Mesenchymal stem cell (in vitro differentiated cells and primary cell): ENCODE data around the gene FLNC.

Experiments used
- DNase-seq: peaks from one replicate; pipeline ENCODE4 v3.0.0-alpha.2; 2013
- H2AFZ ChIP-seq: one replicate; pipeline ENCODE4 v1.6.1; 2013; ENCODE audit warnings: low read depth, mild to moderate bottlenecking, control low read depth, inconsistent platforms, low read length, moderate library complexity
- H2AK5ac ChIP-seq: 2 replicates; pipeline ENCODE4 v1.6.1; 2013; ENCODE audit warnings: low read length, moderate library complexity, mild to moderate bottlenecking, inconsistent platforms; ENCODE audit not compliant: severe bottlenecking
- H2BK120ac ChIP-seq: one replicate; pipeline ENCODE4 v1.6.1; 2013; ENCODE audit warnings: low read depth, mild to moderate bottlenecking, inconsistent platforms, low read length, moderate library complexity
- H2BK12ac ChIP-seq, 2 experiments: one replicate each; pipeline ENCODE4 v1.6.1; 2013; ENCODE audit warnings: inconsistent platforms in 2 of 2, low read length in 2 of 2, mild to moderate bottlenecking in 2 of 2, moderate library complexity in 2 of 2, control low read depth in 1 of 2
- H2BK15ac ChIP-seq: one replicate; pipeline ENCODE4 v1.6.1; 2013; ENCODE audit warnings: mild to moderate bottlenecking, low read depth, inconsistent platforms; ENCODE audit not compliant: poor library complexity, severe bottlenecking
- H2BK5ac ChIP-seq: 2 replicates; pipeline ENCODE4 v1.6.1; 2013; ENCODE audit warnings: low read depth, mild to moderate bottlenecking, low read length, control low read depth, inconsistent platforms; ENCODE audit not compliant: poor library complexity, severe bottlenecking
- H3K14ac ChIP-seq, 2 experiments: one replicate each; pipeline ENCODE4 v1.6.1; 2013; ENCODE audit warnings: inconsistent platforms in 2 of 2, low read length in 2 of 2, control low read depth in 1 of 2, mild to moderate bottlenecking in 1 of 2, moderate library complexity in 1 of 2
- H3K18ac ChIP-seq, 2 experiments: one replicate each; pipeline ENCODE4 v1.6.1; 2013; ENCODE audit warnings: inconsistent platforms in 2 of 2, low read length in 2 of 2, control low read depth in 1 of 2, low read depth in 1 of 2, mild to moderate bottlenecking in 1 of 2
- H3K23ac ChIP-seq, 2 experiments: one replicate each; pipeline ENCODE4 v1.6.1; 2013; ENCODE audit warnings: inconsistent platforms in 2 of 2, low read length in 2 of 2, mild to moderate bottlenecking in 2 of 2, moderate library complexity in 2 of 2, control low read depth in 1 of 2
- H3K27ac ChIP-seq: 2 replicates; pipeline ENCODE4 v1.5.1; 2013; ENCODE audit warnings: mild to moderate bottlenecking, moderate library complexity, low read length, control low read depth, inconsistent platforms; ENCODE audit not compliant: poor library complexity, severe bottlenecking
- H3K27me3 ChIP-seq, 2 experiments: 2 replicates each; pipeline versions ENCODE4 v1.6.1 to v1.7.0; 2013; ENCODE audit warnings: low read length in 2 of 2, mild to moderate bottlenecking in 2 of 2, moderate library complexity in 2 of 2, control low read depth in 1 of 2, inconsistent platforms in 1 of 2; ENCODE audit not compliant: control insufficient read depth in 1 of 2, insufficient read depth in 1 of 2
- H3K36me3 ChIP-seq, 2 experiments: 2 replicates each; pipeline versions ENCODE4 v1.6.1 to v1.7.0; 2013; ENCODE audit warnings: low read length in 2 of 2, control low read depth in 1 of 2, inconsistent platforms in 1 of 2, low read depth in 1 of 2, mild to moderate bottlenecking in 1 of 2; ENCODE audit not compliant: insufficient read depth in 2 of 2, control insufficient read depth in 1 of 2
- H3K4ac ChIP-seq, 2 experiments: one replicate each; pipeline ENCODE4 v1.6.1; 2013; ENCODE audit warnings: inconsistent platforms in 2 of 2, low read length in 2 of 2, mild to moderate bottlenecking in 2 of 2, moderate library complexity in 2 of 2, control low read depth in 1 of 2, low read depth in 1 of 2
- H3K4me1 ChIP-seq: 2 replicates; pipeline ENCODE4 v1.6.1; 2013; ENCODE audit warnings: low read depth, low read length, control low read depth; ENCODE audit not compliant: control insufficient read depth, insufficient read depth
- H3K4me2 ChIP-seq: 2 replicates; pipeline ENCODE4 v1.6.1; 2013; ENCODE audit warnings: low read length, mild to moderate bottlenecking, inconsistent platforms; ENCODE audit not compliant: poor library complexity, severe bottlenecking
- H3K4me3 ChIP-seq, 2 experiments: 2 replicates each; pipeline versions ENCODE4 v1.5.1 to v1.7.0; 2013; ENCODE audit warnings: low read length in 2 of 2, mild to moderate bottlenecking in 2 of 2, control low read depth in 1 of 2, low read depth in 1 of 2; ENCODE audit not compliant: insufficient read depth in 1 of 2
- H3K79me1 ChIP-seq: replicated peaks from 2 replicates; pipeline ENCODE4 v1.6.1; 2013; ENCODE audit warnings: mild to moderate bottlenecking, control low read depth, low read length, inconsistent platforms; ENCODE audit not compliant: poor library complexity, severe bottlenecking
- H3K9ac ChIP-seq: 2 replicates; pipeline ENCODE4 v1.7.0; 2013; ENCODE audit warnings: mild to moderate bottlenecking, low read length, moderate library complexity
- H3K9me3 ChIP-seq: 2 replicates; pipeline ENCODE4 v1.7.0; 2013; ENCODE audit warnings: mild to moderate bottlenecking, low read length; ENCODE audit not compliant: control insufficient read depth
- H4K8ac ChIP-seq: one replicate; pipeline ENCODE4 v1.6.1; 2013; ENCODE audit warnings: inconsistent platforms, mild to moderate bottlenecking, low read length, moderate library complexity
- H4K91ac ChIP-seq: one replicate; pipeline ENCODE4 v1.6.1; 2013; ENCODE audit warnings: mild to moderate bottlenecking, low read length, inconsistent platforms
- whole genome bisulfite sequencing: methylation state at CpG from one replicate; pipeline ENCODE4 v1.1.7; 2013; ENCODE audit warnings: mixed read lengths; 5-methylcytosine and 5-hydroxymethylcytosine counted together

The FLNC gene

DNA sequence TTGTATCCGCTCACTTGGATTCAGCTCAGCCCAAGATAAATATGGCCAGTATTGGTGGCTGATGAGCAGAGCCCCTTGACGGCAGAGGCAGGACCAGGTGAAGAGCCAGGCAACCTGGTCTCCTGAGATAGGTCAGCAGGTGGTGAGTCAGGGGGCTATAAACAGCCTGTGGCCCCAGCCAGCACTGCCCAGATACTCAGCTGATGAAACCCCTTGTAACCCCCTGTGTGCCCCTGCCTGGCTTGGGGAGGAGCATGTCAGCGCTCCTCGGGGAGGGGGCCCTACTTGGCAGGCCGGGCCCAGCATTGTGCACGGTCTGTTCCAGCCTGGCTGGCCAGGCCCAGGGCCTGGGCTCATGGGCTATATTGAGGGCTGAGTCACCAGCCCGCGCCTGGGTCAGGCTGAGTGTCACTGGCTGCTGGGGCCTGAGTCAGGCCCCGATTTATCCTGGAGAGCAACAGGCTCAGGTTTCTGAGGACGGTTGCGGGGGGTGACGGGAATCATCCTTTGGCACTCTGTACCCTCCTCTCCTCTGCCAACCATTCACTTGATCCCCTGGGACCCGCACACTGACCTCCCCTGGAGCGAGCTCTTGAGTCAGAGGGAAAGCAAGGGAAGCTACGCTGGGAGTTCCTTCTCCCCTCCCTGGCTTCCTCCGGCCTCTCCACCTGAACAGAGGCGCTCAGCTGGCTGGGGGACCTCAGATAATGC lies 2.8 kb upstream of the FLNC start:
- H3K27ac ChIP-seq: peak overlapping the region; percentile 39
- H2BK5ac ChIP-seq: no peak overlapping the region
- peak overlapping the region; percentile 12 to 42 for H3K4ac ChIP-seq
- peak overlapping the region; percentile 6 for H2AFZ ChIP-seq
- H3K4me3 ChIP-seq: peak overlapping the region in 1 of 2 experiments; percentile 17
- no peaks in the 10 kb centered on the region for H3K27me3 ChIP-seq
- no peaks in the 10 kb centered on the region for H3K36me3 ChIP-seq
- no peaks in the 10 kb centered on the region for H3K9me3 ChIP-seq
- H2BK15ac ChIP-seq: peak overlapping the region; percentile 55
- DNase-seq: peak; percentile 87
- 30% methylated on average over 17 of the region's 17 CpGs for WGBS
- no peak overlapping the region for H3K23ac ChIP-seq
- H2BK12ac ChIP-seq: peak overlapping the region in 1 of 2 experiments; percentile 46
- H3K14ac ChIP-seq: no peak overlapping the region
- no peak overlapping the region for H3K4me2 ChIP-seq
- H3K18ac ChIP-seq: peak overlapping the region; percentile 41 to 44
- H3K4me1 ChIP-seq: peaks cover 38% of the 10 kb centered on the region
- H2BK120ac ChIP-seq: no peak overlapping the region
- H3K9ac ChIP-seq: peak overlapping the region; percentile 67
- peak overlapping the region; percentile 56 for H4K91ac ChIP-seq
- no peaks in the 10 kb centered on the region for H3K79me1 ChIP-seq
- no peak overlapping the region for H2AK5ac ChIP-seq
- peak overlapping the region; percentile 67 for H4K8ac ChIP-seq

DNA sequence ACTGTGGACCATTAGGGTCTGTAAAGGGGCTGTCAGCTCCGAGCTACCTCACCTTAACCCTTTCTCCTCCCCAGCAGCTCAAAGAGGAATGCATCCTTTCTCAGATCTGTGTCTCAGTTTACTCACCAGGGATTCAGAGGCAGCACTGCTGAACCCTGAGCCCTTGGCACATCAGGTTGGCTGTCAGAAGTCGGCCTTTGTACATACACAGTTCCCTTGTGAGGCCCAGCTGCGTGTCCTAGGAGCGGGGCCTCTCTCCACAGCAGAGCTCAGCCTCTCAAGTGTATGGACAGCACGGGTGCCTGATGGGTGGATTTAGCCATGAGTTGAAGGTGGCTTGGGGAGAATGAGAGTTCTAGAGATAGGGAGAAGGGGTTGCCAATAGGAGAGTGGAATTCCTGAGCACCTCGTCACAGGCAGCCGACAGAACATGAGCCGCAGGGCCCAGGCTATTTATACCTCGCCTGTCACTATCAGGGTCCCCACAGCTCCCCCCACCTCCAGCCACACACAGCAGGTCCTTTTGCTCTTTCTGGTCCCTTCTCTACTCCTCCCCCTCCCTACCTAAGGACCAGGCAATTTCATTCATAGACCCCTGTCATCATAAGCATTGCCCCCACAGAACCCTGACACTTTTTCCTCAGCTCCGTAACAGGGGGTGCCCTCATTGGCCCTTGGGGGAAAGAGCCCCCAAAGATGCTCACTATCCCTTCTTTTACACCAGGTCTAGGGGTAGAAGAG lies 2.1 kb upstream of the FLNC start:
- Histone ChIP-seq H2BK12ac (peak overlapping the region in 1 of 2 experiments; percentile 46), H3K27me3 (no peaks in the 10 kb centered on the region), H3K79me1 (no peaks in the 10 kb centered on the region), H3K9me3 (no peaks in the 10 kb centered on the region), H3K4me3 (peak overlapping the region in 1 of 2 experiments; percentile 17), H3K18ac (peak overlapping the region; percentile 23 to 44), H3K4me1 (peaks cover 45% of the 10 kb centered on the region), H3K4ac (peak overlapping the region in 1 of 2 experiments; percentile 42), H4K8ac (peak overlapping the region; percentile 15), H3K4me2 (no peak overlapping the region), H2BK5ac (no peak overlapping the region), H3K23ac (no peak overlapping the region), H4K91ac (no peak overlapping the region), H3K14ac (no peak overlapping the region), H3K36me3 (no peaks in the 10 kb centered on the region), H3K27ac (peak overlapping the region; percentile 39), H3K9ac (peak overlapping the region; percentile 67), H2AK5ac (peak overlapping the region; percentile 20), H2BK15ac (no peak overlapping the region), H2BK120ac (no peak overlapping the region), H2AFZ (no peak overlapping the region)
- DNase-seq: peak; percentile 90
- WGBS: 4% methylated on average over 9 of the region's 10 CpGs

DNA sequence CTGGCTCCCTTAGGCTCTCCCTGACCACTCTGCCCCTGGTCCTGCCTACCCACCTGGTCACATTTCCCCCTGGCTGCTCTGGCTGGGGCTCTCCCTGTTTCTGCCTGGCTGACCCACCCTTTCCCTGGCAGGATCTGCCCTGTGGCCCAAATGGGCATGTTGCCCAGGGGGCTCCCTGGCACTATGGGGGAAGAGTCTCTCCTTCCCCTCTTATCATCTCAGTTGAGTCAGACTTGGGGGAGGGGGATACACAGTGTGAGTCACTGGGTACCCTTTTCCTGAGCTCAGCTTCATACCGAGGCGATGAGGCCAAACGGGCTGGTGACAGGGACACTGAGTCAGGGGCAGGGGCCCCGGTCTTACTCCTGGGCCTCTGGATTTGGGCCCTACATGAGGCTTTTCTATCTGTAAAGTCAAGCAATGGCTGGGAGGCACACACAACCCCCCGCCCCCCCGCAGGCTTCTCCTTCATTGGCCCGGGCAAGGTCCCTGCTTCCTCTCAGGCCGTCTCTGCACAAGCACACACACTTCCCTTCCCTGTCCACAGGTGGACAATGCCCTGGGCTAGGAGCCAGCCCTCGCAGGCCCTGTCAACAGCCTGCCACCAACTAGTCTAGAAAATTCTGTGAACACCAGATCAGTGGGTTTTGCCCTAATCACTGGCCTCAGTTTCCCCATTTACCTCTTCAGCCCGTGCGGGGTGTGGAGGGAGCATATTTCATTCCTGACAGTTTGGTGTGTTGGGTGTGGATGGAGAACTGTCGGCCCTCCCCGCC lies 627 bp upstream of the FLNC start:
- Histone ChIP-seq H3K4me3 (peak overlapping the region; percentile 61 to 73), H3K27me3 (no peaks in the 10 kb centered on the region), H4K8ac (peak overlapping the region; percentile 83), H4K91ac (peak overlapping the region; percentile 85), H3K14ac (peak overlapping the region in 1 of 2 experiments; percentile 68), H3K9ac (peak overlapping the region; percentile 76), H3K27ac (peak overlapping the region; percentile 66), H2AK5ac (peak overlapping the region; percentile 89), H3K36me3 (no peaks in the 10 kb centered on the region), H2AFZ (no peak overlapping the region), H3K4me1 (peaks cover 54% of the 10 kb centered on the region), H3K4ac (peak overlapping the region in 1 of 2 experiments; percentile 44), H2BK120ac (no peak overlapping the region), H3K79me1 (no peaks in the 10 kb centered on the region), H2BK12ac (peak overlapping the region; percentile 34 to 82), H2BK15ac (peak overlapping the region; percentile 89), H3K18ac (peak overlapping the region; percentile 68 to 82), H3K23ac (no peak overlapping the region), H2BK5ac (no peak overlapping the region), H3K4me2 (peak overlapping the region; percentile 46), H3K9me3 (no peaks in the 10 kb centered on the region)
- DNase-seq: peak; percentile 80
- WGBS: 3% methylated on average over 11 of the region's 13 CpGs
